H1 (cell line): ENCODE data around the gene HRH2. TPM values are rescaled to one million over a fixed set of nuclear protein-coding genes. Genes with fewer than 3 reads are reported as not detected.

Source experiments
- ASH2L ChIP-seq: fragments of 200-600, 300-600 bp; sonication (generic); IDR thresholded peaks from one replicate; pipeline ENCODE4 v1.7.1; 2017; ENCODE audit warnings: low read length
- ATF2 ChIP-seq: IDR thresholded peaks from 2 replicates; pipeline ENCODE4 v1.6.1; 2012; ENCODE audit warnings: low read length, inconsistent platforms
- CHD7 ChIP-seq: fragments of 300-600 bp; sonication (generic); IDR thresholded peaks from 2 replicates; pipeline ENCODE4 v1.7.1; 2012; ENCODE audit warnings: low read length, moderate library complexity, mild to moderate bottlenecking, inconsistent platforms; ENCODE audit not compliant: insufficient replicate concordance
- CREB1 ChIP-seq: IDR thresholded peaks from 2 replicates; pipeline ENCODE4 v1.6.1; 2012; ENCODE audit warnings: inconsistent platforms
- KDM1A ChIP-seq: fragments of 200-600, 300-600 bp; sonication (generic); IDR thresholded peaks from 2 replicates; pipeline ENCODE4 v1.7.1; 2016; ENCODE audit warnings: mild to moderate bottlenecking, low read length, borderline replicate concordance
- MAFK ChIP-seq: IDR thresholded peaks from 2 replicates; pipeline ENCODE4 v1.6.1; 2012; ENCODE audit warnings: low read depth, mild to moderate bottlenecking, improper control_type of control experiment, low read length
- RBBP5 ChIP-seq: IDR thresholded peaks from 2 replicates; pipeline ENCODE4 v1.7.1; 2012; ENCODE audit warnings: low read depth, mild to moderate bottlenecking, inconsistent platforms, low read length, moderate library complexity, borderline replicate concordance
- RFX5 ChIP-seq: IDR thresholded peaks from 2 replicates; pipeline ENCODE4 v1.6.1; 2011; ENCODE audit warnings: low read depth, low read length, improper control_type of control experiment, borderline replicate concordance
- SP2 ChIP-seq: IDR thresholded peaks from 2 replicates; pipeline ENCODE4 v1.6.1; 2012; ENCODE audit warnings: mild to moderate bottlenecking, low read length, inconsistent platforms
- SUZ12 ChIP-seq: fragments of 200-600 bp; sonication (generic); IDR thresholded peaks from 2 replicates; pipeline ENCODE4 v1.6.1; 2012; ENCODE audit warnings: mild to moderate bottlenecking, inconsistent platforms, low read length, moderate library complexity, mixed read lengths
- TCF12 ChIP-seq: IDR thresholded peaks from 2 replicates; pipeline ENCODE4 v1.6.1; 2011; ENCODE audit warnings: low read depth, mild to moderate bottlenecking, low read length
- polyA plus RNA-seq, 7 experiments: library from polyadenylated mRNA; depleted of rRNA in 3 of 7; stranded (reverse) in 5 of 7; unstranded in 2 of 7; fragments of >200 nt in 5 of 7; fragments of 200-250 nt in 2 of 7; gene quantifications; 1 replicate in 5 of 7; 2 replicates in 1 of 7; 4 replicates in 1 of 7; pipeline versions ENCODE4 v1.2.1 to v1.2.3, GENCODE V29; 2011 to 2013; ENCODE audit warnings: missing spikeins in 2 of 7, mixed read lengths in 2 of 7
- total RNA-seq: library from RNA; stranded (reverse); fragmentation: NEBNext Ultra II Directional; extraction: Animal tissue kit (Norgen Biotek cat#: 25700); gene quantifications from 2 replicates; pipeline ENCODE4 v1.2.1, GENCODE V29; 2021

Gene HRH2
- total and polyA plus RNA-seq, 2 of the 8 experiments (the other 6 are each of a cell fraction or from before 2014, with no cell fraction given) = 7.8 to 8.1 TPM

GRCh38 chr5:175682664-175683063 lies 24.8 kb downstream of the HRH2 start (continued):
- no peak for TF ChIP-seq CHD7
- TF ChIP-seq MAFK = no peak
- no peak for TF ChIP-seq ASH2L
- TF ChIP-seq RFX5 = no peak
- no peak for TF ChIP-seq TCF12
- TF ChIP-seq SUZ12 = no peak
- no peak for TF ChIP-seq CREB1
- TF ChIP-seq SP2 = no peak
- TF ChIP-seq ATF2 = no peak
- TF ChIP-seq KDM1A = no peak
- no peak for TF ChIP-seq RBBP5
